ENCODE measurements around the gene KCNIP1.

GRCh38 chr5:170774831-170775230 lies 271.0 kb downstream of the KCNIP1 start:
- TF ChIP-seq CTCF (IDR thresholded peaks at IDR 0.05) (peak; percentile 30; the same call in 1 of the 2 replicates), SIN3A (IDR thresholded peaks at IDR 0.05; ENCODE audit: borderline replicate concordance, insufficient read depth, low read depth, low read length) (no peak)

Measured in Panc1 (cell line).